Gastroesophageal sphincter (tissue), 4 donors: ENCODE results near the gene RIT1. TPM values are rescaled to one million over a fixed set of nuclear protein-coding genes. Genes with fewer than 3 reads are reported as not detected.

Experiments
- ATAC-seq: fragments of 150-250 bp; one replicate; pipeline ENCODE4 v1.9.1; 2016; ENCODE audit warnings: mild to moderate bottlenecking, moderate library complexity
- H3K27ac ChIP-seq, 4 donors: fragments of 200-600 bp; sonication (generic) in 3 of 4; 1 replicate in 3 of 4; 2 replicates in 1 of 4; pipeline ENCODE4 v1.5.1; 2016 to 2019
- H3K27me3 ChIP-seq: fragments of 200-600 bp; sonication (generic); one replicate; pipeline ENCODE4 v1.5.1; 2019
- H3K36me3 ChIP-seq, 2 donors: fragments of 200-600 bp; sonication (generic); one replicate each; pipeline ENCODE4 v1.5.1; 2019; ENCODE audit warnings: control low read depth in 1 of 2
- H3K4me1 ChIP-seq, 3 donors: fragments of 200-600 bp; sonication (generic); 1 replicate in 2 of 3; 2 replicates in 1 of 3; pipeline ENCODE4 v1.5.1; 2016 to 2019; ENCODE audit warnings: control low read depth in 2 of 3
- H3K4me3 ChIP-seq, 2 donors: fragments of 200-600 bp; sonication (generic); one replicate each; pipeline ENCODE4 v1.5.1; 2019; ENCODE audit warnings: mild to moderate bottlenecking in 1 of 2, moderate library complexity in 1 of 2
- H3K9me3 ChIP-seq, 3 donors: fragments of 200-600 bp; sonication (generic); one replicate each; pipeline ENCODE4 v1.5.1; 2017 to 2019; ENCODE audit warnings: control low read depth in 2 of 3
- CTCF ChIP-seq, 4 experiments: fragments of 200-600 bp in 2 of 4; fragments of 450-650 bp in 2 of 4; sonication (generic) in 1 of 4; IDR thresholded peaks; one replicate each; pipeline ENCODE4 v1.5.1; 2017 to 2019; ENCODE audit warnings: antibody characterized with exemption in 4 of 4, mild to moderate bottlenecking in 2 of 4, moderate library complexity in 2 of 4
- EP300 ChIP-seq: sonication (generic); formaldehyde crosslinking; IDR thresholded peaks from one replicate; pipeline ENCODE4 v1.6.1; 2017; ENCODE audit warnings: antibody characterized with exemption, mild to moderate bottlenecking
- POLR2A ChIP-seq, 2 donors: fragments of 450-650 bp; IDR thresholded peaks; one replicate each; pipeline ENCODE4 v1.6.1; 2017; ENCODE audit warnings: antibody characterized with exemption in 2 of 2, mild to moderate bottlenecking in 2 of 2, moderate library complexity in 1 of 2
- POLR2AphosphoS5 ChIP-seq: sonication (generic); formaldehyde crosslinking; IDR thresholded peaks from one replicate; pipeline ENCODE4 v1.6.1; 2017; ENCODE audit warnings: antibody characterized with exemption
- WGBS, 2 donors: methylation state at CpG; one replicate each; pipeline ENCODE4 v1.1.5; 2018; ENCODE audit warnings: low coverage in 1 of 2; 5-methylcytosine and 5-hydroxymethylcytosine counted together
- total RNA-seq, 4 donors: library from RNA; depleted of rRNA; stranded (reverse); fragments of >200 nt; gene quantifications; one replicate each; pipeline ENCODE4 v1.1.0, GENCODE V29; 2016

The RIT1 gene
- total RNA-seq, 4 donors from 2014 or later, result 25.0 to 37.1 (median 30.0) TPM

- Histone ChIP-seq H3K27ac (peak within 1 kb of the TSS in 3 of 4 donors; percentile 59 to 74 (median 71)), H3K4me3 (no peak within 1 kb of the TSS), H3K27me3 (no peaks in the 10 kb centered on the region), H3K4me1 (peaks cover 0 to 80% (median 33%) of the 10 kb centered on the region in 3 donors), H3K36me3 (peaks cover 0 to 3% of the 10 kb centered on the region in 2 donors), H3K9me3 (no peaks in the 10 kb centered on the region)
- no peak for TF ChIP-seq POLR2A (IDR thresholded peaks at IDR 0.05)
- no peak for TF ChIP-seq CTCF (IDR thresholded peaks at IDR 0.05)
- no peak for TF ChIP-seq POLR2AphosphoS5
- no peak for TF ChIP-seq EP300
- no peak for ATAC-seq
- 54 to 55% methylated on average over 4 to 5 of the region's 11 CpGs for WGBS, 2 donors
Observed at GRCh38 chr1:155940993-155941844, 30.1 kb upstream of the RIT1 start, which contains the start of gene RXFP4. Gene RXFP4, plus strand, starts transcription at chr1:155941638. Its CDS starts 72 bp downstream, at chr1:155941710.

GRCh38 chr1:155940482-155940992, 29.4 kb upstream of the RIT1 start:
- Histone ChIP-seq H3K9me3 (no peaks in the 10 kb centered on the region), H3K36me3 (no peaks in the 10 kb centered on the region), H3K27ac (peak overlapping the region in 3 of 4 donors; percentile 59 to 74 (median 71)), H3K4me1 (peaks cover 0 to 73% (median 29%) of the 10 kb centered on the region in 3 donors), H3K4me3 (no peak overlapping the region), H3K27me3 (no peaks in the 10 kb centered on the region)
- ATAC-seq, result peak; percentile 49
- TF ChIP-seq EP300, result no peak
- no peak for TF ChIP-seq POLR2AphosphoS5
- no peak for TF ChIP-seq POLR2A (IDR thresholded peaks at IDR 0.05)
- no peak for TF ChIP-seq CTCF (IDR thresholded peaks at IDR 0.05)
- WGBS, 2 donors, result 71 to 100% methylated on average over 1 to 4 of the region's 4 CpGs

- ATAC-seq, result peak; percentile 23
- peaks cover 0 to 69% (median 25%) of the 10 kb centered on the region in 3 donors for H3K4me1 ChIP-seq
- peaks cover 0 to under 1% of the 10 kb centered on the region in 2 donors for H3K36me3 ChIP-seq
- H3K27ac ChIP-seq, result peak overlapping the region in 2 of 4 donors; percentile 61 to 74
- TF ChIP-seq CTCF (IDR thresholded peaks at IDR 0.05), result peak in 3 of 4 experiments; percentile 68 to 82 (median 77)
- TF ChIP-seq EP300, result no peak
- TF ChIP-seq POLR2AphosphoS5, result no peak
- H3K27me3 ChIP-seq, result no peaks in the 10 kb centered on the region
- no peak overlapping the region for H3K4me3 ChIP-seq
- no peaks in the 10 kb centered on the region for H3K9me3 ChIP-seq
- WGBS, 2 donors, result 0% methylated on average over 1 of the region's 1 CpG
Observed at GRCh38 chr1:155938220-155938627, 27.1 kb upstream of the RIT1 start.

- Histone ChIP-seq H3K36me3 (peaks cover 0 to 30% of the 10 kb centered on the region in 2 donors), H3K4me1 (peaks cover 11 to 69% (median 38%) of the 10 kb centered on the region in 3 donors), H3K9me3 (no peaks in the 10 kb centered on the region), H3K27me3 (no peaks in the 10 kb centered on the region), H3K4me3 (peak overlapping the region; percentile 59 to 100), H3K27ac (peak overlapping the region; percentile 83 to 96 (median 92))
- 73 to 77% methylated on average over 12 to 15 of the region's 24 CpGs for WGBS, 2 donors
- no peak for ATAC-seq
- TF ChIP-seq POLR2A (IDR thresholded peaks at IDR 0.05), result no peak
Observed at GRCh38 chr1:155934936-155935590, 23.9 kb upstream of the RIT1 start.
